ENCODE data around the gene HCFC1R1. TPM values are rescaled to one million over a fixed set of nuclear protein-coding genes. Genes with fewer than 3 reads are reported as not detected.

The HCFC1R1 gene
- total RNA-seq, 1 donor from 2014 or later: 26.6 TPM

GRCh38 chr16:3035972-3036725, 12.4 kb upstream of the HCFC1R1 start:
- peak; percentile 70 for ATAC-seq

- no peak for ATAC-seq
Observed at GRCh38 chr16:3035289-3035971, 11.7 kb upstream of the HCFC1R1 start.

GRCh38 chr16:3032624-3033023, 8.9 kb upstream of the HCFC1R1 start:
- ATAC-seq: no peak

GRCh38 chr16:3030222-3031212, 6.8 kb upstream of the HCFC1R1 start:
- ATAC-seq: no peak

GRCh38 chr16:3029491-3030221, 5.9 kb upstream of the HCFC1R1 start:
- ATAC-seq: peak; percentile 4

GRCh38 chr16:3028716-3029319, 5.1 kb upstream of the HCFC1R1 start:
- ATAC-seq: no peak

- peak; percentile 55 for ATAC-seq
Observed at GRCh38 chr16:3027983-3028715, 4.4 kb upstream of the HCFC1R1 start.

- ATAC-seq: no peak
Observed at GRCh38 chr16:3027489-3027795, 3.7 kb upstream of the HCFC1R1 start.

GRCh38 chr16:3026609-3027488, 3.1 kb upstream of the HCFC1R1 start:
- no peak for ATAC-seq

GRCh38 chr16:3026003-3026378, 2.2 kb upstream of the HCFC1R1 start:
- no peak for ATAC-seq

GRCh38 chr16:3025032-3026002, 1.6 kb upstream of the HCFC1R1 start:
- no peak for ATAC-seq

- peak; percentile 0 for ATAC-seq
Observed at GRCh38 chr16:3023415-3023668, 400 bp downstream of the HCFC1R1 start.

GRCh38 chr16:3022684-3023414, 893 bp downstream of the HCFC1R1 start:
- no peak for ATAC-seq

- peak; percentile 51 for ATAC-seq
Observed at GRCh38 chr16:3022208-3022683, 1.5 kb downstream of the HCFC1R1 start.

- ATAC-seq: peak; percentile 51
Observed at GRCh38 chr16:3021449-3022207, 2.1 kb downstream of the HCFC1R1 start.

GRCh38 chr16:3020604-3021448, 2.9 kb downstream of the HCFC1R1 start:
- ATAC-seq: peak; percentile 35

- peak; percentile 20 for ATAC-seq
Observed at GRCh38 chr16:3020247-3020603, 3.5 kb downstream of the HCFC1R1 start, which contains the start of gene TNFRSF12A. TNFRSF12A (plus strand) TSS chr16:3020368; CDS start chr16:3020398, 30 bp downstream.

Measured in esophagus mucosa (tissue), 1 donor.